ENCODE measurements around the gene PAX8. TPM values are rescaled to one million over a fixed set of nuclear protein-coding genes. Genes with fewer than 3 reads are reported as not detected.

PAX8 gene
- total RNA-seq, 1 experiment from 2014 or later, result 0.08 TPM

DNA sequence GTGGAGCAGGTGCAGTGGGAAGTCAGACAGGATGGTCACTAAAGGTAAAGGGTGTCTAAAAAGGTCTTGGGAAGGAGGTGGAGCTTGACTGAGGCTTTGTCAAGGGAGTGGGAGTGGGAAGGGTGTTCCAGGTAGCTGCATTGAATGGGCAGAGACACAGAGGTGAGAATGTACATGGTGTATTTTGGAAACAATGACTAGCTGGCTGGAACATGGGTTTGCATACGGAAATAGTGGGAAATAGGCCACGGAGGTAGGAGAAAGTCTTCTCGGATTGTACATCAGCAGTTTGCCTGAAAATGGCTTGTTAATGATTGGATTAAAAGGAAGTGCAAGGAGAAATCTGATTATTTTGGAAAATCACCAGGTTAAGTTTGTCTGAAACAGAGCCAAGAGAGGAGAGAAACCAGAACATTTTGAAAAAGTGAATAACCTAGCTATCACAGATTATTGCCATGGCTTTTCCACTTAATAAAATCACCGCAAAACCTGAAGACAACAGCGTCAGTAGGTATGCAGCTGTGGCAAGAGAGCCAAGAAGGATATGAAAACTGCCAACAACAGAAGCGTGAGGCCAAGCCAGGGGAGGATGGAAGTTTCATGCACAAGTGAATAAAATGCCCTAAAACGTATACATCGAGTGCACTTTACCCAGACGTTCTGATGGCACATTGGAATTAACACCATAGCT is 13.9 kb downstream of the PAX8 start:
- no peak for DNase-seq (ENCODE audit: low spot score)

DNA sequence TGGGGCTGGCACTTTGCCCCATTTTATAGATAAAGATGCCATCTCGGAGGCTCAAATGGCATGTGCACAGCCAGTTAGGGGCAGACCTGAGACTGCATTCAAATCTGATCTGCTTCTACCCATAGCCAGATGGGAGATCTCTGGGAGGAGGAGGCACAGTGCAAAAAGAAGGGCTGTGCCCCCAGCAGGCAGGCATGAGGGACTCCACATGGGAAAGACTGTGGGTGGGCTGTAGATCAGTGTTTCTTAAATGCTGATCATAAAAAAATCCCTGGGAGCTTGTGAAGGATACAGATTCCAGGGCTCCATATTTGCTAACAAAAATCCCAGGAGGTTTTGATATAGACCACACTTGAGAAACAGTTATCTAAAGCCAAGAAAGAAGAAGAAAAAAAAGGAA is 15.2 kb downstream of the PAX8 start:
- DNase-seq (ENCODE audit: low spot score), result no peak

DNA sequence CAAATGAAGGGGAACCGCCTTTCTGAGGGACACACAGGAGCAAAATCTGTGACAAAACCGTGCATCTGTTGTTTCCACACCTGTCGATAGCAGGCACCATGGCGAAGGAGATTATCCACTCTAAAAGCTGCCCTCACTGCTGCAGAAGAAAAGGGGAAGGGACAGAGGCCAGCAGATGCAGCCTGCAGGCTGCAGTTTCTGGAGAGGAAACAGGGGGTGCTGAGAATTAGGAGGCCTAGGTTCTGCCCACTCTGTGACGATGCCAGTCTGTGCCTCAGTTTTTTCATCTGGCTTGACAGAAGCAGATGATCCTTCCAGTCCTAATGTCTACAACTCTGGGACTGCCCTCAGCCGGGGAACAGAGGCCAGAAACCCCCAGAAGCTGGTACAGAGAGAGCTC is 17.7 kb downstream of the PAX8 start:
- no peak for DNase-seq (ENCODE audit: low spot score)

DNA sequence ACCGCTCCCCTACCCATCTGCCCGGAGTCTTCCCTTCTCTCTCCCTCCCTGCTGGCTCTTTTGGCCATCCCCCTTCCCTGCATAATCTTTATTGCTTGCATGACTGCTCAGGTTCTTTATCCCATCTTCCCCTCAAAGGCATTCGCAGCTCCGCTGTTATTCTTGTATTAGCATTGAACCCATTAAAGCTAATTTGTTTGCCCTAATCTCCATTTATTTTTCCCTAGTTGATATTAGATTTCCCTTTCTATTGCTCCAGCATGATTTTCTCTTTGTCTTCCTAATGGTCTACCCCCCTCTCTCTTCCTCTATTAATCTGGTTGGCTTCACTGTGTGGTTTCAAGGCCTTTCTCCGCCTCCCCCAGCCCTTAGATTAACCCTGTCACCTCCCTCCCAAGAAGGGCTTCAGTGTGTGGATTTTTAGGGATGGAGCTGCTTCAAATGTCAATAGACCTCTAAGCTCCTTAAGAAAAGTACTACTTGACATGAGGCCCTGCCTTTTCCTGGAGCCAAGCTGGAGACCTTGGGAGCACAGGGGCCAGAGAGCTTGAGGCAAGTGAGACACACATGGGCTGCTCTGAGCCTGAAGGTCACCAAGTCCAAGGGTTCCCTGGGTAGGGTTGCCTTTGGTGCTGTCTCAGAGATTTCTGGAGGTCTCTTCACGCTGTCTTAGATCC is 20.1 kb downstream of the PAX8 start:
- no peak for DNase-seq (ENCODE audit: low spot score)

DNA sequence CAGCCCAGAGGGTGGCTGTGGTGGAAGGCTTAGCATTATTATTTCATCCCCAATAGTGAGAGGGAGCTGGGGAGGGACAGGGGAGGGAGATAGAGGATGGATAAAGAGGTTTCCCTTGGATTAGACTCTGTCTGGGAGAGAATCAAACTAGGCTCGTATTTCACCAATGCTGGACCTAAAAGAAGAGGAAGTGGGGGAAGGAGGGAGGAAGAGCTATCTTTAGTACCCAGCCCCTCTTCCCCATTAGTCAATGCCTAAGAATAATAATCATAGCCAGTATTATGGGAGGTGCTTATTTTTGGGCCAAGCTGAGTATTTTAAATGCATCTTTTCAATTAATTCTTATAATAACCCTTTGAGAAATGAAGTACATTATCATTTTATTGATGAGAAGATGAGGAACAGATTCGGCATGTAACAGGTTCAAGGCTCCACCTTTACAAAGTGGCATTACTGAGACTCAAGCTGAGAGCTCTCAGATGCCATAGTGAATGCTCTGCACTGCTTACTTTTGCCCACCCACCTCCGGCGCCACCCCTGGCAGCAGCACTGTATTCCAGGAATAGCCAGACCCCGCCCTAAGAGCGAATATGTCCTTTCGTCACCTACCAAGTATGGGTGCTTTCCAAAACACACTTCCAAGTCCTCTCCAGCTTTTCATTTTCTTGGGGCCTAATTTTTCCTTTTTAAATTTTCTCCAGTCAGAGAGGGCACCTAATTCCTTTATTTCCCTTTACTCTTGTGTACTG is 21.0 kb downstream of the PAX8 start:
- no peak for DNase-seq (ENCODE audit: low spot score)

DNA sequence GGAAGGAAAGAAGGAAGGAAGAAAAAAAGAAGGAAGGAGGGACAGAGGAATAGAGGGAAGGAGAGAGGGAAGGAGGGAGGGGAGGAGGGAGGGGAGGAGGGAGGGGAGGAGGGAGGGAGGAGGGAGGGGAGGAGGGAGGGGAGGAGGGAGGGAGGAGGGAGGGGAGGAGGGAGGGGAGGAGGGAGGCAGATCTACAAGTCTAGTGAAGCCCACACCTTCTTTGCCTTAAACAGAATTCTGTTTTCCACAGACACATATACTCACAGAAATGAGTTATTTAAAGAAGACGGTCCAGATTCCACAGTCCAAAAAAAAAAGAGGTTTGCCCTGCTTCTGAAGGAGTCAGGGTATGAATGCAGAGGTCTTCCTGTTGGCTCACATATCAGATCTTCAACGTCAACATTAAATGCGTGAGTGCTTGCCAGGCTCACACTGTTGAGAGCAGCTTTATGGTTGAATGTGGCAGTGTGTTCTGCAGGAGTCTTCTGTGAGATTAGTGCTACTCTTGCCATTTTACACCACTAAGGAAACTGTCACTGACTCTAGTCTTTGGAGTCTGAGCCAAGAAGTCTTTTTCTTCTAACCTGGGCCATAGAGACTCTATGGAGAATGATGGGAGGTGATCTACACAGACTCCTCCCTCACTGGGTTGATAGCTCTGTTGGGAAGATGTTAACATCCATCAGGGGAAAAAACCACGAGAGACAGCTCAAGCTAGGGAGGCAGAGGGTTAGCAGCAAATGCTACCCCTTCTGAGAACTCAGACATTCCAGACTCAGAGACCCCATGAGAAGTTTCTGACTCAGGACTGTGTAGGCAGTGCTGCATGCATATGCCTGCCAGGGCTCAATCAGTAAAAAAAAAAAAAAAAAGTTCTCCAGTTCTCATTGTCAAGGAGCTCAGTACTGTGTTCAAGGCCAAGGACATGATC is 23.3 kb downstream of the PAX8 start:
- DNase-seq (ENCODE audit: low spot score), result no peak

DNA sequence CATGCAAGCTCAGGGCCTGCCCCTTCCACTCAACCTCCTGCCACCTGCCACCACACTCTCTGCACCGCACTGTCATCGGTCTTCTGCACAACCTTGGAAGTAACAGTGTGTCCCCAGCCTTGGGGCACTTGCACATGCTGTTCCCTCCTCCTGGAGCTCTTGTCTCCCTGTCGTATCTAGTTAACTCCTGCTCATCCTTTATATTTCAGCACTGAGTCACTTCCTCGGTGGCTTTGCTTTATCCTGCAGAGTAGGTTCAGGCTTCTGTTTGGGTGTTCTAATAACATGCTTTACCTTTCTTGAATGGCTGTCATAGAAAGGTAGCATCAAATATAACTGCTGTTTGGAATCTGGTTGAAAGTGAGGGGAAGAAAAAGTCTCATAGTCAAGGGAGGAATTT is 25.3 kb downstream of the PAX8 start:
- DNase-seq (ENCODE audit: low spot score), result no peak

DNA sequence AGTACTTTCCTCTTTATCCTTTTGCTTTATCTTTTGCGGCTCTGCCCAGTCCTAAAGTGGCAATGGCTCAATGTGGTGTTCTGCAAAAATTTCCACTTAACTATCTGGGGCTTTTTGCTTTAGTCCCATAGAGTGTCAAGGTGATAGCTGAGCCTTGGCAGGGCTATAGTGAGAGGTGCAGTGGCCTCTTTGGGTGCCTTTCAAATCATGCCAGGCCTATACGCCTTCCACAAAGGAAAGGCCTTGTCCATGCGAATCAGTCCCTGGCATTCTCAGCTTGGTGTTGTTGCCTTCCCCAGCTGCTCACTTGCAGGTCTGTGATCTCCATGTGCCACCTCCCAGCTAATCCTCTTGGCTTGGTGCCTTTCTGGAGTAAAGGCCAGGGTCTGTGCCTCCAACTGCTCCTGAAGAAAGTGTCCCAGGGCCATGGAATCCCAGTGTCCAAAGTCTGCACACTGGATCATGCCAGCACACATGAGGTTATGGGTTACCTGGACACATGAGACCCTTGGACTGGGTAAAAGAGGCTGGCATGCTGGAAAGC is 26.6 kb downstream of the PAX8 start:
- DNase-seq (ENCODE audit: low spot score), result no peak

DNA sequence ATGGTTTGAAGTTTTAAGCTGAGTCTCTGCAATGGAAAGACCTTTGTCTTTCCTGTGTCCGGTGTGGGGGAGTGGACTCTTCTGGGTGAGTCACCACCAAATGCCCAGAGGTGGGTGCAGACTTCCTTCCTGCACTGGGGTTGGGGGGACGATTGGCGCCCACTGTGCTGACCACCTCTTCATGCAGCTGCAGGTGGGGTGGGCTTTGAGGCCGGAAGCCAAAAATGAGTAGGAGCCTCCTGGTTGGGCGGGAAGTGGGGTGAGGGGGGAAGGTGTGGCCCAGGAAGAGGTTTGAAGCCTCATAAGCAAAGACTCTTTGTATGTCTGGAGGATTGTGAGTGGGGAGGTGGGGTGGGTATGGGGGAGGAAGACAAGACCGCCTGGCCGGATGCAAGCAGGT is 27.6 kb downstream of the PAX8 start:
- DNase-seq (ENCODE audit: low spot score), result no peak

DNA sequence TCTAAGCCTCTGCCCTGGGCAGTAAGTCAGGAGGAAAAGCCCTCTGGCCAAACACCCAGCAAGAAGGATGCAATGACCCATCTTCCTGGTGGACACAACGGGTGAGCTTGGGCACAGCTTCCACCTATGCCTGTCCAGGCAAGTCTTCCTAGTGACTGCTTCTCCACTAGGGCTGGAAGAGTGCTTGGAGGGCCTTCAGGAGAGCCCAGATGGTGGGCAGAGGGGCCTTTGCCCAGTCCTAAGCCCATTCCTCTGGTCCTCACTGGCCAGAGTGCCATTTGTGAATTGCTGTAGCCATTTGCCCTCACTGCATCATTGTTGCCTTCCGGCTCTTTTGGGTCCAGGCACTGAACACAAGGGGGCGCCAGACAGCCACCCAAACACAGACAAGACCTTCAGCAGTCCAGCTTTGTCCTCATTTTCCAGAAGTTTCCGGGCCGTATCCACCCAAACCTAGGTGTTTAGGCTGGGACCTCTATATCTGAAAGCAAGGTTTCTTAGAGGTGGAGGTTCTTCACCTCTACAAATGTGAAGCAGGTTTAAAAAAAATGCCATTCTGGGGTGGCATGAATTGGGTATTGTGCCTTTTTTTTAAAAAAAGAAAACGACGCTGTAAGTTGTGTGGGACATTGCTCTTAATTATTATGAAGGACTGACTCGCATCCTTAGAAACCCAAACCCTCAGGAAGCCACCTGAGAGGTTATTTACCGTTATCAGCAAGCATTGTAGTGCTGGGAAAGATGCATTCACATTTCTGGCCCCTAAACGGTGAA is 29.5 kb downstream of the PAX8 start:
- DNase-seq (ENCODE audit: low spot score), result peak; percentile 74

DNA sequence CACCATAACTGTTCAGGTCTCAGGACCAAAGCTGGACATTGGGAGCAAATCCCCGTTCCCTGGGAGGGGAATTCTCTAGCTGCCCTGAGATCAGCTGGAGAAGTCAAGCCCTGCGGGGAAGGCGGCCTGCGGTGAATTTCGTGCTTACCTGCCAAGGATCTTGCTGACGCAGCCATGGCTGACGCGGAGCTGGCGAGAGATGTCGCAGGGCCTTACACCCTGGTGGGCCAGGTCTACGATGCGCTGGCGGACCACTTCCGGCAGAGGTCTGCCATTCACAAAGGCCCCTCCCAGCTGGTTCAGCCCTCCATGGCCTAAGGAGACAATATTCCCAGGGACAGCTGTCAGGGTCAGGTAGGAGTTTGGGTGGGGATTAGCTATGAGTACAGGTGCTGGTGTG is 32.1 kb downstream of the PAX8 start:
- no peak for DNase-seq (ENCODE audit: low spot score)

DNA sequence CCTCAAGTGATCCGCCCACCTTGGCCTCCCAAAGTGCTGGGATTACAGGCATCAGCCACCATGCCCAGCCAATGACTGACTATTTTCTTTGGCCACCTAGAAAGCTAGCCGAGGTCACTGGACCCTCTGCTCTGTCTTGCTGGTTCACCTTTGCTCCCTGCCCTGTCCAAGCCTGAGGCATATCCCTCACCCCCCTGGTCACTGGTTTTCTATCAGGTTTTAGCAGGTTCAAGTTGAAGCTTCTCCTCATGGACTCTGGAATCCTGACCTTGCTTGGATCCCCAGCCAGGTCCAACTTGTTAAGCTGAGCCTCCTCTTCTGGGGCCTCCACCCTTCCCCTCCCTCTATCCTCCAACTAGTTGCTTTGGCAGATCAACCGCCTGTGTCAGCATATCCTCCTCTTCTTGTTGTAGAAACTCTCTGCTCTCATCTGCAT is 33.4 kb downstream of the PAX8 start:
- no peak for DNase-seq (ENCODE audit: low spot score)

DNA sequence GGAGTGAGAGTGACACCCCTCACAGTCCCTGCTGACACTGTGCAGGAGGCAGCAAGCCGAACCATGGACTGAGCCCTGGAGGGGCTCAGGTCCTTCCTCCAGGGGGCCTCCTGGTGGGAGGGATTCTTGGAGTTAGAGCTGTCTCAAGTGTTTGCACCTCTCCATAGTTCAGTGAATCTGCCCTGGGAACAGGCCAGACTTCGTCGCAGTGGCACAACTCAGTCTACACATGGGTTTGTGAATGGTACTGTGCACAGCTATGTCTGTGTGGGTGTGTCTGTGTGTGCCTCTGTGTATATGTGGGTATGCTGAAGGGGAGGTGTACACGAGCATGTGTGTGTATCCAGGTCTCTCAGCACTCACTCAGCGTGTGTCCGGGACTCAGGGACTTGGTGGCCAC is 36.4 kb downstream of the PAX8 start:
- no peak for DNase-seq (ENCODE audit: low spot score)

DNA sequence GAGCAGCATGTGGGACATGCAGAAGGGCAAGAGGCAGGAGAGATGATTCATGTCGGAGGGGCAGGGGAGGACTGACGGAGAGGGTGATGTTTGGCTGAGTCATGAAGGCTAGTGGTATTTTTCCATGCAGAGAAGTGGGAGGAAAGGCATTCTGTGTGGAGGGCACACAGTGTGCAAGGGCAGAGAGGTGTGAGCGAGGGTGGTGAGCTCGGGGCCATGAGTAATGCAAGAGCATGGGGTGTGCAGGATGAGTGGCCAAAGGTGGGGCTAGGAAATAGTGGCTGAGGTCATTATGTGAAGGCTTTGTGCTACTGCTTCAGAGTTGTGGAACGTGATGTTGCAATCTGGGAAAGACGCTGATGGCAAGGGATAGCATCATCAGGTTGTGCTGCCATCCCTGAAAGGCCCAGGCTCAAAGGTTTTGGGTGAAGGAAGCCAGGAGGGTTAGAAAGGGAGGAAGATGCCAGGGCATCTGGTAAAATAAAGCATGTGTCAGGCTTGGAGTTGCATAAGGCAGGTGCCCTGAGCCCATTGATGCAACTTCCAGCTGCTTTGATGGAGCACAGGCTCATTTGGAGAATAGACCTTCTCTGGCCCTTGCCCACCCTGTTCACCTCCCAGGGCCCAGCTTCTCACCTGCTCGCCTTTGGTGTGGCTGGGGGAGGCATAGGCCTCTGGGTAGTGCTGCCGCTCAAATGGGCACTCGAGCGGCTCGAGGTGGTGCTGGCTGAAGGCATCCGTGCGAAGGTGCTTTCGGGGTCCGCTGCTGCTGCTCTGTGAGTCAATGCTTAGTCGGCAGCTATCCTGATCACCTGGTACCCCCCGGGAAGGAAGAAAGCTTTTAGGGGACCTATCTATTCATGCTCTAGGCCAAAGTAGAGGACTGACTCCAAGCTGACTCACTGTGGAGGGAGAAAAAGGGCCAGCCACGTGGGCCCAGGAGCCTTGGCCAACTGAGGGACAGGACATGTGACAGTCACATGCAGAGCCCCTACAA is 37.5 kb downstream of the PAX8 start:
- peak; percentile 98 for DNase-seq (ENCODE audit: low spot score)

DNA sequence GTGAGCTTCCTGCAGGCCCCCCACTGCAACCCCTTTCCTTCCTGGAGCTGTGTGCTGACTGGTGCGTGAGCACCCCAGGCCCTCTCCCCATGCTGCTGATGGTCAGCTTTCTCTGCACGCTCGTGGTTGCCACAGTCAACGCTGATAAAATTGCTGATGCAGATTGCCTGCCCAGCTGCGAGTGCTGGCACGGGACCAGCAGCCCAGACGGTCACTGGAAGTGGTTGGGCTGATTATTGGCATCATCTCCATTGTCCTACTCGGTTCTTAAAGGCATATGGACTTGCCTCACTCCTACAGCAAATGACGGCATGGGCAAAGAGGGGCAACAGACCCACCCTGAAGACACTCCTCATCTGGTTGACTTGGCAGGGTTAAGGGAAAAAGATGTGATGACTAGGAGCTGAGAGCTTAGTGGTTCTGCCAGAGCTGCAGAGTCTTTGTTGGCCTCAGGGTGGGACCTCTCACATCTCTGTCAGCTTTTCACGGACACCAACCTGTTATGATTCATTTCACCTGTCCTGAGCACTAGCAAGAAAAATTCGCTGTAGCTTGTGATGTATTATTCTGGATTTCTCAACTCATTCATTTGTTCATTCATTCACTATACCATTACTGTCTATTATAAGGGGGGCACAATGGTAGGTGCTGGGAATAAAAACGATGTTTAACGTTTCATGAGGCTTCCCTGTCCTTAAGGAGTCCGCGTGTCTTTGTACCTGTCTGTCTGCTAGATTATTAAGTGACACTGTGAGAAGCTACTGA is 38.4 kb downstream of the PAX8 start:
- peak; percentile 84 for DNase-seq (ENCODE audit: low spot score)

DNA sequence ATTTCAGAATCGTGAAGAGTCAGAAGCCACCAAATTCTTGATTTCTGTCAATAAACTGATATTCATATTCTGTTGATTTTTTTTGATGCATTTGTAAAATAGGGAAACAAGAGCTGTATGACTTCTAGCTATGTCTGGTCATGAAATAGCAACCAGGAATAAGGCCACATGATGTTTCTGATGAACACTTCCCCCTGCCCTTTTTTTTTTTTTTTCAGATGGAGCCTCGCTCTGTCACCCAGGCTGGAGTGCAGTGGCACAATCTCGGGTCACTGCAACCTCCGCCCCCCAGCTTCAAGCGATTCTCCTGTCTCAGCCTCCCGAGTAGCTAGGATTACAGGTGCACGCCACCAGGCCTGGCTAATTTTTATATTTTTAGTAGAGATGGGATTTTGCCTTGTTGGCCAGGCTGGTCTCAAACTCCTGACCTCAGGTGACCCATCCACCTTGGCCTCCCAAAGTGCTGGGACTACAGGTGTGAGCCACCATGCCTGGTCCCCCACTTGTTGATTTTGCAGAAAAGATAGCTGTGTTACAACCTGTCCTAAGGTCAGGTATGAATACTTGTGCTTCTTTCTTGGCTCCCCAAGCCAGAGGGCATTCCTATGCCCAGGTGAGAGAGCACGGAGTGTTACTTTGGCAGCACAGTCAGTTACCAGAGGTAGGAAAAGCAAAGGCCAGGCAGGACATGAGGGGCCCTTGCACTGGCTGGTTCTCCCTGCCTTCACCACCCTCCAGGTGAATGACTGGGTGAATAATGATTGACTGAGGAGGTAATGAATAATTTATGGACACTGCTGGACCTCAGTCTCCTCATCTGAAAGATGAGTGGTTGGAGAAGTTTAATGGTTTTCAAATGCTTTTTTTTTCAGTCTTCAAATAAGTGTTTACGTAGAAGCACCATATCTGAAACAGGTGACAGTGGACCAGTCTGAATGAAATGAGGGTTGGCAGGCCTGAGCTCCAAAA is 39.6 kb downstream of the PAX8 start:
- DNase-seq (ENCODE audit: low spot score), result no peak

DNA sequence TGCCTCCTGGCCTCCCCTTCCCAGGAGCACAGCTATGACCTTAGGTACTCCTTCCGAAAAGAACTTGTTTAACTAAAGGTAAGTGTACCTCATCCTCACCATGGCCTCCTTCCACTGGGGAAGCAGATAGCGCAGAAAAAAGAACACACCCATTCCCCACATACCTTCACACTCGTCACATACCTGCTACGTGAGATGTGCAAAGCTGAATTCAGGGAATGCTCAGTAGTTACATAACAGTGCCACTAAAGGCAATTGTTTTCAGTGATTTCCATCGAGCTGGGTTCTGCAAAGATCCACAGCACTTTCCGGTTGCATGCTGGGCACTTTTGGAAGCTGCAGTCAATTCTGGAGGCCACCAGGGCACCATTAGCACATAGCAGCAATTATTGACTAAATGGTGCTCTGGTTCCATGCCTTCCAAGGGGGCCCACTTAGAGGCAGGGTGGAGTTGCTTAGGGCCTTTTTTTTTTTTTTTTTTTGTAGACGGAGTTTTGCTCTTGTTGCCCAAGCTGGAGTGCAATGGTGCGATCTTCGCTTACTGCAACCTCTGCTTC is 41.0 kb downstream of the PAX8 start:
- no peak for DNase-seq (ENCODE audit: low spot score)

Measured in H4 (cell line).